ENCODE measurements around the gene MINDY1.

DNA sequence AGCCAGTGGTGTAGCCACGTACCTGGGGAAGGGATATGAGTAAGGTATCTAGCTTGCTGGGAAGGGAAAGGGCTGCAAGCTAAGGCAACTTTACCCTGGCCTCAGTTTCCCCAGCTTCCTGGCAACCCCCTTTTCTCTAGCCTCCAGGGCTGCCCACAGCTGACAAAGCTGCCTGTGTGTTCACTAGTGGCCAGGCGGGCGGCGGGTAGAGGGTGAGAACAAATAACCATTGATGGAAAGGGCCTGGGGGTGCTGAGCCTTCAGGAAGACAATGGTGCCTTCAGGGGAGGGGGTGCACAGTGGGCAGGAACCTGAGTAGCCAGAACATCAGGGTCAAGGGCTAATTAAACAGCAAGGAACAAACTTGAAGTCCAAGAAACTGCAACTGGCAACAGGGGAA, 38.2 kb downstream of the MINDY1 start:
- TF ChIP-seq, protein P1, sequence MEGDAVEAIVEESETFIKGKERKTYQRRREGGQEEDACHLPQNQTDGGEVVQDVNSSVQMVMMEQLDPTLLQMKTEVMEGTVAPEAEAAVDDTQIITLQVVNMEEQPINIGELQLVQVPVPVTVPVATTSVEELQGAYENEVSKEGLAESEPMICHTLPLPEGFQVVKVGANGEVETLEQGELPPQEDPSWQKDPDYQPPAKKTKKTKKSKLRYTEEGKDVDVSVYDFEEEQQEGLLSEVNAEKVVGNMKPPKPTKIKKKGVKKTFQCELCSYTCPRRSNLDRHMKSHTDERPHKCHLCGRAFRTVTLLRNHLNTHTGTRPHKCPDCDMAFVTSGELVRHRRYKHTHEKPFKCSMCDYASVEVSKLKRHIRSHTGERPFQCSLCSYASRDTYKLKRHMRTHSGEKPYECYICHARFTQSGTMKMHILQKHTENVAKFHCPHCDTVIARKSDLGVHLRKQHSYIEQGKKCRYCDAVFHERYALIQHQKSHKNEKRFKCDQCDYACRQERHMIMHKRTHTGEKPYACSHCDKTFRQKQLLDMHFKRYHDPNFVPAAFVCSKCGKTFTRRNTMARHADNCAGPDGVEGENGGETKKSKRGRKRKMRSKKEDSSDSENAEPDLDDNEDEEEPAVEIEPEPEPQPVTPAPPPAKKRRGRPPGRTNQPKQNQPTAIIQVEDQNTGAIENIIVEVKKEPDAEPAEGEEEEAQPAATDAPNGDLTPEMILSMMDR (conservative IDR thresholded peaks at IDR 0.05; ENCODE audit: low read length): no peak
- no peak for TF ChIP-seq EZH2phosphoT487 (IDR thresholded peaks at IDR 0.05; ENCODE audit: borderline replicate concordance, low read depth, low read length)

Measured in OCI-LY7 (cell line).